NCI-H345 (cell line): ENCODE data around the gene LRRC1.

Source experiments
- DNase-seq: peaks from one replicate; lab custom pipeline; 2025; lab: John Stamatoyannopoulos, UW

The LRRC1 gene

GRCh38 chr6:53847796-53848314 is 53.0 kb downstream of the LRRC1 start:
- DNase-seq = no peak

DNA sequence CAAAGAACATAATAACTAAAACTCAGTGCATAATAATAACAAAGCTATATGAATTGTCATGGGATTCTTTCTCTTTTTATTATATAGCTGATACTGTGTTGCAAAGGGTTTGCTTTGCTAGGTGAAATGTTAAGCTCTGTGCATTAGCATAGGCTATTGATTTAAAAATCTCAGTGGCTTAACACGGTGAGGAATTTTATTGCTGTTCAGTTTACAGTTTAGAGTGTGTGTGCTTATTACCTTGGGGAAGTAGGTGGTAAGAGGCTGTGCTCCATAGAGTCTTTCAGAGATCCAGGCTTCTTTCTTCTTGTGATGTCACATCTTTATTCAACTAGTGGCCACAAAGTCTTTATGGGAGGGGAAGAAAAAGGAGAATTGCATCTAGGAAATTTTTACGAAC is 55.7 kb downstream of the LRRC1 start:
- DNase-seq = no peak

DNA sequence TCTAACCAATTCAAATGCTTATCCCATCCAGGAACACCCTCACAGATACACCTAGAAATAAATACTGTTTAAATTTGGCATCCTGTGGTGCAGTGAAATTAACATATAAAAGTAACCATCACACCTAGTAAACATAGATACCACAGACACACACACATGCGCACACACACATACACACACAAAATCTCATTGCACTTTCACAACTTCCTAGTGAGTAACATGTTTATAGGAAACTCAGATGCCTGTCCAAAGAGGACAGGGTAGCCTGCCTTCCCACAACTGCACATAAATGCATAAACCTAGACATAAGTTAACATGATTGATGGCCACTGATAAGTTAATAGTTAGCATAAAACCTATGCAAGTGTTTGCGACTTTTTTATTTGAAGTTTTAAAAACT is 56.8 kb downstream of the LRRC1 start:
- DNase-seq = no peak

- DNase-seq = no peak
These were observed 58.0 kb downstream of the LRRC1 start for GRCh38 chr6:53852805-53853204.

DNA sequence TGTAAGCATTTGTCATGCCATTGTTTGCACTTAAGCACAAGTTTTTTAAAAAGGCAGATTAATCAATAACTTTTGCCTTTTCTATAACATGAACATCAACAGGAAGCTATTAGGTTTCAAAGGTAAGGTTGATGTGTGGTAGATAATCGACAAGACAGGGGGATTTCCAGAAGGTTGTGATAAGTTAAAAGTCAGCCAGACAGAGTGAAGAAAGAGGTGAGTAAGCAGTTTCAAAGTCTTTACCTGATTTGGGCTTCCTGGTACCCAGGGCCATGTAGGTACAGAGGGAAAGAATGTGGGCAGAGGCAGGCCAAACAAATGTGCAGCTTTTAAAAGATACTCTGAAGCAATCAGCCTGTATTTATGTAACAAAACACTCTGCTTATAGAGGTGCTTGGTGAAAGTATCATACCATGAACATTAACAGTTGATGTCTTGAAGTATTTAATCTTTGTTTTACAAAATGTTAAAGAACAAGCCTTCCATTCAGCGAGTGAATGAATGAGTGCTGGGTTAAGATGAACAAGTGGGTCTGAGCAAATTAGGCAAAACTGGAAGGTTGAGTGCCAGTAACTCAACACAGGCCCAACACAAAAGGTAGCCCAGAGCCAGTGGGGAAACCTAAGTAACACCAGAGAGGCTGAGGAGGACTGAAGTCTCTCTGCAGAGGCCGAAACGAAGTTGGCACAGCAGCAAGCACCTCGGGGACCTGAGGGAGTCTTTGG is 60.2 kb downstream of the LRRC1 start:
- no peak for DNase-seq

DNA sequence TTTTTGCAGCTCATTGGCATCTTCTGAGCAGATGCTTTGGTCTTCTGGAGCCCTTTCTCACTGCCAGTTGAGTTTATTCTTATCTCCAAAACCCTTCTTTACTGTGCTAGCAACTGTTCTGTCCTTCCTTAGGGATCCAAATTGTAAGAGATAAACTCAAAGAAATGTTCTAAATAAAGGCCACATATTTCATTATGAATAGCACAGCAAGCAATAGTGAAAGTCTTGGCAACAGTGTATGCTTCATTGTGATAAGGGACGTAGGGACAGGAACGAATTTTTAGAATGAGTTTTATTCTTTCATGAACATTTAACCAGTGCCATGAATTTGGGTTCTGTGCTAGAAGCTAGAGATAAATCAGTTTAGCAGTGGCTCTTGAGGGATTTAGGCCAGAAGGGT is 61.1 kb downstream of the LRRC1 start:
- no peak for DNase-seq

DNA sequence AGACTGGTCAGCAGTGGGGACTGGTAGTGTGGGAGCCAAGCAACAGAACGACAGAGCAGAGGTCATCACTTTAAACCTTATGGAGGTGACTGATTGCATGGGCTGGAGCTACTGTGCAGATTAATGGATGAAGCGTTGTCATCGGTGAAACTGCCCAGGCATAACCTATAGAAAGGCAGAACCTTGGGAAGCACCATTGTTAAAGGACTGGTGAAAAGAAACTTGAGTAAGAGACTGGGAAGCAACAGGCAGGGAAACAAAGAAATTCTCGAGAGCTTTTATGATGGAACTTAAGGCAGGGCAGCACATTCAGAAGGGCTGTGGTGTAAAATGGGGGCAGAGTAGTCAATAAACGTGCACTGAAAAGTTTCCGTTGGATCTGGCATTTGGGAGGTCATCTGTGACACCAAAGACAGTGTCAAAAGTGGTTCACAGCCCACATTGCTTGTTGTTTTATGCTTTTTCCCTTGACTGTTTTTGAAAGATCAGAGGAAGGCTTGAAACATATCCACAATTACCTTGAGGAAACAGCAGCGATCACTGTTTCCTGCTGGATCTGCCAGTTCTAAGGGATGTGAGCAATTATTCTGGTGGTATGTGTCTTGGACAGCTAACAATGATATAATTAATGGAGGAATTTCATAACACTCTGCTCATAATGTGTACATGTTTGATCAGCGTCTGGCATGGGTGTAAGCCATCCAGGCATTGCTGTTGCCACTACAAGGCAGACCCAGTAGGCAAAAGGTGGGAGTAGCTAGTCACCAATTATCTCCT is 62.7 kb downstream of the LRRC1 start:
- no peak for DNase-seq

- DNase-seq = no peak
These were observed 63.4 kb downstream of the LRRC1 start for GRCh38 chr6:53858196-53858595.

DNA sequence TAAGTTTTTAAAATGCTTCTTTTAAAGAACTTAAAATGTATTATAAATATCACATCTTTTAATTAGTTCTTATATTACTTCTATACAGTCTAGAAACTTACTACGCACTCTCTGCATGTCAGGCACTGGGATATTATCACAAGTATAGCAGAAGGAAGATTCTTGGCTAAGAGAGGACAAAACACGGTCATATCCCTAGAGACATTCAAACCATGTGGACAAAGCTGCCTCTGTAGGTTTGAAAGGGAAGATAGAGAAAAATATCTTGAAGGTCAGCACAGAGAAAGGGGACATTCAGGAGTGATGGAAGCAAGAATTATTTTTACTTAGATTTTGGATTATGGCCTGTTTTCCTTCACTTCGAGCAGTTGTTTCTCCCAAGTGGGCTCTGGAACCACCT is 64.1 kb downstream of the LRRC1 start:
- no peak for DNase-seq

GRCh38 chr6:53860511-53860910 is 65.7 kb downstream of the LRRC1 start:
- no peak for DNase-seq

- no peak for DNase-seq
These were observed 66.7 kb downstream of the LRRC1 start for GRCh38 chr6:53861518-53861917.

DNA sequence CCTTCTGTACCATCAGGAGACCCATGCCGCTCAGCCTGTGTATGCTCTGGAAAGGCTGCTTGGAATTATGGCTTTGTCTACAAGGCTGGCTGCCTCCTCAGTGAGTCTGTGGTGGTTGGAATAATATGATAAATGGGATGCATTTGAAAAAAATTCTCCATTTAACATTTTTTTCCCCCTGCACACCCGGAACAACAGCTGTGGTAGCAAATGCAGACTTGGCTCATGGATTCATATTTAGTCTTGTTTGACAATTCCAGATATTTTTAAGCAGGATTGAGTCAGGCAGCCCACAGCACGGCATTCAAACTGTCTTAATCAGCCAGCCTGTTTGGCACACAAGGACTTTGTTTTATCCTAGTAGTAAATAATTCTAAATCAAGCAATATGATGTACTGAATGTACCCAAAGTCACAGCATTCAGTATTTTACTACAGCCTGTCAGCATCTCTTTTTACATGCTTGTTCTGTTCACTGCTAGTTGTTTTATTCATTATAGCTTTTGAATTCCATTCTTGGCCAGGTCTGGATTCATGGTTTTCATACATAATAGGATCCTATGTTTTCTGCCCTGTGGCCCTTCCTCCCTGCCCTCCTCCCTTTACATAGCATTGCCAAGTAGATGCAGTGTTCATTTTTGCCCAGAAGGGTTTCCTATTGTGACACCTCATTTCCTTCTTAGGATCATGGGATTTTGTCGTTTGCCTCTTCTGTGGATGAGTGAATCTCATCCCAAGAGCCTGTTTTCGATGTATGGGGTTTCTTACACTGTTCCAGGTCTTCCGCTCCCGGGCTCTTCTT is 68.1 kb downstream of the LRRC1 start:
- DNase-seq = no peak

- DNase-seq = peak; percentile 1
These were observed 70.0 kb downstream of the LRRC1 start for GRCh38 chr6:53864781-53865180.

GRCh38 chr6:53866226-53866625 is 71.4 kb downstream of the LRRC1 start:
- DNase-seq = peak; percentile 42

DNA sequence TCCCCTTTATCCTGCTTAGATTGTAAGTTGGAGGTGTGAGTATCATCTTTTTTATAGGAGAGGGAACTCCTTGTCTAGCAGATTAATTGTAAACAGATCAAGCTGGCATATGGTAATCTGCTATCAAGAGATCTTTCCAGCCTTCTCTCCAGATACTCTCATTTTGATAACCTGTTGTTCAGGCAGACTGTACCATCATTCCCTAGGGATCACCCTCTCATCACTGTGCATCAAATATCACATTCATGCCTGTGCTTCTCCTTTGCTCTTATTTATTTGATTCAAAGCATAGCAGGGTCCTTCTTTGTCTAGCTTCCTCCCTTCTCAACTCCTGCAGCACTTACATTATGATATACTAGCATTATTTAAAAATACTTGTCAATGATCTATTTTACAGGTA is 73.8 kb downstream of the LRRC1 start:
- DNase-seq = peak; percentile 40

GRCh38 chr6:53869964-53870363 is 75.2 kb downstream of the LRRC1 start:
- no peak for DNase-seq

- no peak for DNase-seq
These were observed 79.1 kb downstream of the LRRC1 start for GRCh38 chr6:53873922-53874321.

DNA sequence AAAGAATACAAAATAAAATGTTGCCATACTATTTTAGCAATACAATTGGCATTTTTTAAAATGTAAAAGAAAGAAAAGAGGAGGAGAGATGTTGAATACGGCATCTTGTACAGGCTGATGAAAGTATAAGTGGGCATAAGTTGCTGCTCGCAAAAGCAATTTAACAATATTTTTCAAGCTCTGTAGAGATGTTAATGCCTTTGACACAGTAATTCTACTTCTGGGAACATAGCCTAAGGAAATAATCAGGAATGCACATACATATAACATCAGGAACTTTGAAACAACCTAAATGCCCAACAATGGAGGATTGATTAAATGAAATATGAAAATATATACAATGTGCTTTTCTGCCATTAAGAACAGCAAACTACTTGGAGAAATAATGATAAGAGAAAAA is 80.2 kb downstream of the LRRC1 start:
- DNase-seq = no peak

DNA sequence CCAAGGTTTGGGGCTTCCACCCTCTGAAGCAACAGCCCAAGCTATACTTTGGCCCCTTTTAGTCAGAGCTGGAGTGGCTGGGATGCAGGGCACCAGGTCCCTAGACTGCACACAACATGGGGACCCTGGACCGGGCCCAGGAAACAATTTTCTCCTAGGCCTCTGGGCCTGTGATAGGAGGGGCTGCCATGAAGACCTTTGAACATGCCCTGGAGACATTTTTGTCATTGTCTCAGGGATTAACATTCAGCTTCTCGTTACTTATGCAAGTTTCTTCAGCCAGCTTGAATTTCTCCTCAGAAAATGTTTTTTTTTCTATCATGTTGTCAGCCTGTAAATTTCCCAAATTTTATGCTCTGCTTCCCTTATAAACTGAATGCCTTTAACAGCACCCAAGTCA is 82.3 kb downstream of the LRRC1 start:
- DNase-seq = no peak

DNA sequence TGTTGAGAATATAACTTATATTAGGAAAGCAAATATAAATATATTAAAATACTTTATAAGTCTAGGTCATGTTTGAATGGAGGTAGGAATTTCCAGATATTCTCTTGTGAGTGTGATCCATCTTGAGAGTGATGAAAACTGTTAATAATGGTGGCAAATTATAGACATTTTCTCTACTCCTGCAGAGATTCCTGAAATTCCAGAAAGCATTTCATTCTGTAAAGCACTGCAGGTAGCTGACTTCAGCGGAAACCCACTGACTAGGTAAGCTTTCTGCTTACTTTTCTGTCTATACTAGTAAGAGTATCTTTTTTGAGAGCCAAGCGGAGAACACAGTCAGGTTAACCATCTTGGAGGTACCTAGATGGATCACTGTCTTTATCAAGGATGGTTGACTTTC is 84.0 kb downstream of the LRRC1 start:
- no peak for DNase-seq

DNA sequence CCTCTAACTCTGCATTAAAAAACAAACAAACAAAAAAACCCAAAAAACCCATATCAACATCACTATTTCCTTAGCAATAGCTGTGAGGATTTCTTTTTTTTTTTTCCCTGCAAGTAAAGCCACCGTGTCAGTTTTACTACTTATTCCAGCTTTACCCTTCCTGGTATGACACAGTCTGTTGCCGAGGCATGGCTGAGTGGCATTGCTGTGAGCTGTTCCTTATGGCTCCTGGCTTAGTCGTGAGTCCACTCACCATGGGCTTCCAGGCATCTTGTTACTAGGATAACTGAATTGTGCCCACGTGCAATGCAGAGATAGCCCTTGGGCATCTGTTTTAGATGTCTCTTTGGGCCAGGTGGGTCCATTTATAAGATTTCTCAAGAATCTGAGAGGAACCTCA is 84.8 kb downstream of the LRRC1 start:
- DNase-seq = no peak

DNA sequence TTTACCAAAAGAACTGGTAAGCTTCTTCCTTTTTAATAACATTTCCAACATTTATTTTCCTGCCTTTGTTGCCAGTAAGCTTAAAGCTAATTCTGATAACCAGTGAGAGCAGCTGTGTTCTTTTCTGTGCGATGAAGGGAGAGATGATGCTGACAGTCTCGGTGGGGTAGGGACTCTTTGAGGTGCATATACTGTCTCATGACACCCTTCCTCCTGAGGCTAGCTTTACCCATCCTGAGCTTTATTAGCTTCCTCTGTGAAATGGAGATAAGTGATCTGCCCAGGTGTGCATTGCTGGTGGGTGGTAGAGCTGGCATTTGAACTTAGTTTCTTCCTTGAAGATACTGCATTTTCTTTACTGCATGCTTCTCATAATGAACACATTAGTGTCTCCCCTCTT is 92.5 kb downstream of the LRRC1 start:
- no peak for DNase-seq

- DNase-seq = no peak
These were observed 94.1 kb downstream of the LRRC1 start for GRCh38 chr6:53888931-53889330.
